ENCODE data around the gene CDC45.

DNA sequence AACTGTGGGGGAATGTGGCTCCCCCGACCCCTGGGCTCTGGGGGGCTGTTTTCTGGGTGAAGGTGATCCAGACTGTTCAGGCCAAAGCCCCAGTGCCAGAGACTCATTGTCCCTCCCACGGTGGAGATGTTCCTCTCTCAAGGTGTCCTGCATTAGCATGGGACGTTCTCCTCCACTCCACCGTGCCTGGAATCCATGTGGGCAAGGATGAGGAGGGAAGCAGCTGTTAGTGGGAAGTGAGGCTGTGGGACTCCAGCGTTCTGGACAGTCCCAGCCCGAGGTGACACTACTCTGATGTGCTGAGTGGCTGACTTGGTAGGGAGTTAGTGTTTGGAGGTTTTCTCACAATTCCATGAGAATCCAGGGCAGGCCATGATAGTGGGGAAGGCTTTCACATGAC is 75.9 kb downstream of the CDC45 start:
- TF ChIP-seq, protein P1, sequence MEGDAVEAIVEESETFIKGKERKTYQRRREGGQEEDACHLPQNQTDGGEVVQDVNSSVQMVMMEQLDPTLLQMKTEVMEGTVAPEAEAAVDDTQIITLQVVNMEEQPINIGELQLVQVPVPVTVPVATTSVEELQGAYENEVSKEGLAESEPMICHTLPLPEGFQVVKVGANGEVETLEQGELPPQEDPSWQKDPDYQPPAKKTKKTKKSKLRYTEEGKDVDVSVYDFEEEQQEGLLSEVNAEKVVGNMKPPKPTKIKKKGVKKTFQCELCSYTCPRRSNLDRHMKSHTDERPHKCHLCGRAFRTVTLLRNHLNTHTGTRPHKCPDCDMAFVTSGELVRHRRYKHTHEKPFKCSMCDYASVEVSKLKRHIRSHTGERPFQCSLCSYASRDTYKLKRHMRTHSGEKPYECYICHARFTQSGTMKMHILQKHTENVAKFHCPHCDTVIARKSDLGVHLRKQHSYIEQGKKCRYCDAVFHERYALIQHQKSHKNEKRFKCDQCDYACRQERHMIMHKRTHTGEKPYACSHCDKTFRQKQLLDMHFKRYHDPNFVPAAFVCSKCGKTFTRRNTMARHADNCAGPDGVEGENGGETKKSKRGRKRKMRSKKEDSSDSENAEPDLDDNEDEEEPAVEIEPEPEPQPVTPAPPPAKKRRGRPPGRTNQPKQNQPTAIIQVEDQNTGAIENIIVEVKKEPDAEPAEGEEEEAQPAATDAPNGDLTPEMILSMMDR (optimal IDR thresholded peaks at IDR 0.05 in 1 of 3, IDR thresholded peaks at IDR 0.05 in 1 of 3, conservative IDR thresholded peaks at IDR 0.05 in 1 of 3; ENCODE audit: extremely low read depth in 1 of 3, insufficient read depth in 2 of 3, low read length in 3 of 3): no peak
- TF ChIP-seq EZH2 (IDR thresholded peaks at IDR 0.05; ENCODE audit: low read length): no peak
